ENCODE results near the gene MROH2A. TPM values are rescaled to one million over a fixed set of nuclear protein-coding genes. Genes with fewer than 3 reads are reported as not detected.

MROH2A gene
- total RNA-seq, 1 donor from 2014 or later: 0.31 TPM

DNA sequence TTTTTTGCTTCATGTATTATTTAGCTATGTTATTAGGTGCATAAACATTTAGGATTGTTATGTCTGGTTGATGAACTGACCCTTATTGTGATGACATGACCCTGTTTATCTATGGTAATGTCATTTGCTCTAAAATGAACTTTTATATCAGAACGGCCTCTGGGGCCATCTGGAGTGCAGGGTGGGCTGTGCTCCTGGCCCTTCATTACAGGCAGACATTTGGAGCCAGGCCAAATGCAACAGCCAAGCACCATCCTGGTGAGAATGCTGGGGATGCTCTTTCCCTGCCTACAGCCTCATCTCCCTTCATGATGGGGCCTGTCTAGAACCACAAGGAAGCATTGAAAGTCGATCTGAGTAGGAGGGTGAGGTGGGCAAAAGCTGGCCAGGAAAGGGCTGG lies 38.2 kb downstream of the MROH2A start:
- Mint-ChIP-seq H3K27me3 (ENCODE audit: unreplicated experiment) (peaks cover 3% of the 10 kb centered on the region), H3K4me1 (ENCODE audit: unreplicated experiment) (peaks cover 3% of the 10 kb centered on the region), H3K36me3 (ENCODE audit: low read depth, unreplicated experiment) (no peaks in the 10 kb centered on the region), H3K9me3 (ENCODE audit: unreplicated experiment) (no peaks in the 10 kb centered on the region), H3K27ac (ENCODE audit: unreplicated experiment) (no peak overlapping the region), H3K4me3 (ENCODE audit: unreplicated experiment) (no peak overlapping the region)
- no peak for TF ChIP-seq CTCF (IDR thresholded peaks at IDR 0.05; ENCODE audit: unreplicated experiment)
- DNase-seq (ENCODE audit: low spot score): no peak

- Mint-ChIP-seq H3K27me3 (ENCODE audit: unreplicated experiment) (peaks cover 4% of the 10 kb centered on the region), H3K36me3 (ENCODE audit: low read depth, unreplicated experiment) (no peaks in the 10 kb centered on the region), H3K4me3 (ENCODE audit: unreplicated experiment) (no peak overlapping the region), H3K27ac (ENCODE audit: unreplicated experiment) (no peak overlapping the region), H3K9me3 (ENCODE audit: unreplicated experiment) (no peaks in the 10 kb centered on the region), H3K4me1 (ENCODE audit: unreplicated experiment) (peaks cover 3% of the 10 kb centered on the region)
- TF ChIP-seq CTCF (IDR thresholded peaks at IDR 0.05; ENCODE audit: unreplicated experiment): no peak
- DNase-seq (ENCODE audit: low spot score): no peak
Measured at GRCh38 chr2:233816771-233817170, 38.6 kb downstream of the MROH2A start.

DNA sequence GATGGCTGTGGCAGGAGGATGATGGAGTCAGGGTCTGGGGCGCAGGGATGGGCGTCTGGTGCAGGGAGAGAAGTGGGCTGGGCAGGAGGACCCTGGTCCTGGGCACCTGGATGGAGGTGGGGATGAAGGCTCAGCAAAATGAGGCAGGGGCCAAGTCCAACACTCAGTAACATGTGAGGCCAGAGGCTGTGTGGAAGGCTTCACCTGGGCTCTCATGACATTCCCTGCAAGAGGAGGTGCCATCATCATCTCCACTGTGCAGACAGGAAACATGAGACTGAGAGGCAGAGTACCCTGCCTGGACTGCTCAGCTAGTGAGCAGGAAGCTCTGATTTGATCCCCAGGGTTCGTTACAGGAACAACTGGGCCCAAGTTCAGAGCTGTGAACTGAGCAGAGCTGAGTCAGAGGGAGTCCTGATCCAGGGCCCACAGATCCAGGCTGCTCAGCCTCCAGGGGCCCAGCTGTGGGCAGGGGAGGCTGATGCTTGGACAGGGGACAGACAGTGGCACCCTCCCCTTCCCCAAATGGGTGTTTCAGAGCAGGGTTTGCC lies 39.3 kb downstream of the MROH2A start:
- DNase-seq (ENCODE audit: low spot score): no peak
- no peaks in the 10 kb centered on the region for H3K9me3 Mint-ChIP-seq (ENCODE audit: unreplicated experiment)
- no peak overlapping the region for H3K27ac Mint-ChIP-seq (ENCODE audit: unreplicated experiment)
- peaks cover 4% of the 10 kb centered on the region for H3K27me3 Mint-ChIP-seq (ENCODE audit: unreplicated experiment)
- H3K4me1 Mint-ChIP-seq (ENCODE audit: unreplicated experiment): peaks cover 3% of the 10 kb centered on the region
- no peaks in the 10 kb centered on the region for H3K36me3 Mint-ChIP-seq (ENCODE audit: low read depth, unreplicated experiment)
- TF ChIP-seq CTCF (IDR thresholded peaks at IDR 0.05; ENCODE audit: unreplicated experiment): no peak
- no peak overlapping the region for H3K4me3 Mint-ChIP-seq (ENCODE audit: unreplicated experiment)

DNA sequence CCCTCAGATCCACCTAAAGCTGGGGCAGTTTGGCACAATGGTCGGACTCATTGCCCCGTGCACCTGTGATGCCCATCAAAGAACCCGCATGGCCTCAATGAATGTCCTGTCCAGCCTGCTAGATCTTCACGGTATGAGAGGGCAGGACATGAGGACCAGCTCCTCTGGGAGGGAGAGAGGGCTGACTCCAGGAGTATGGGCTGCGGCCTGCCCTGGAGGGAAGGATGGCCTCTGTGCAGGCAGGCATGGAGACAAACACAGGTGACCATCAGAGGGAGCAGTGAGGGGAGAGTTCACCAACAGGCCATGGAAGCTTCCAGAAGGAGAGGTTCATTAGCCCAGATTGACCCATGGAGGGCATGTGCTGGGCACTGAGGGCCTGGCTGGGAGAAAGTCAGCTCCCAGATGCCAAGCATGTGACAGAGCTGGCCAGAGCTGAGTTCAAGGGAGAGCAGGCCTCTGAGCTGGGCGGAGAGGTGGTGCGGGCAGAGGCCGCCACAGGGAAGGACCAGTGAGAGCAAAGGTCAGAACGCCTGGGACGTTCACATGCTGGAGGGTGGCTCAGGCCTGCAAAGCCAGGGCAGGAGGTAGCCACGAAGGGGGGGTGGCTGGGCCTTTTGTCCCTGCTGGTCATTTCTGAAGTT lies 40.0 kb downstream of the MROH2A start:
- peaks cover 4% of the 10 kb centered on the region for H3K27me3 Mint-ChIP-seq (ENCODE audit: unreplicated experiment)
- H3K4me1 Mint-ChIP-seq (ENCODE audit: unreplicated experiment): peaks cover 3% of the 10 kb centered on the region
- no peaks in the 10 kb centered on the region for H3K9me3 Mint-ChIP-seq (ENCODE audit: unreplicated experiment)
- H3K27ac Mint-ChIP-seq (ENCODE audit: unreplicated experiment): peak overlapping the region; percentile 18
- H3K4me3 Mint-ChIP-seq (ENCODE audit: unreplicated experiment): no peak overlapping the region
- TF ChIP-seq CTCF (IDR thresholded peaks at IDR 0.05; ENCODE audit: unreplicated experiment): no peak
- no peaks in the 10 kb centered on the region for H3K36me3 Mint-ChIP-seq (ENCODE audit: low read depth, unreplicated experiment)
- no peak for DNase-seq (ENCODE audit: low spot score)

Measured in endothelial cell (in vitro differentiated cells).